ENCODE results near the gene PNRC1.

The PNRC1 gene

GRCh38 chr6:89044328-89045010, 36.1 kb upstream of the PNRC1 start:
- no peak overlapping the region for H3K27ac ChIP-seq (ENCODE audit: low read depth in 2 of 2, low read length in 2 of 2)

GRCh38 chr6:89045011-89045387, 35.6 kb upstream of the PNRC1 start:
- Histone ChIP-seq H3K4me1 (ENCODE audit: control insufficient read depth in 2 of 2, insufficient read depth in 2 of 2, low read length in 2 of 2) (no peaks in the 10 kb centered on the region), H3K27ac (ENCODE audit: low read depth in 2 of 2, low read length in 2 of 2) (no peak overlapping the region), H3K4me3 (ENCODE audit: low read length in 2 of 2) (no peak overlapping the region), H3K9me3 (ENCODE audit: control insufficient read depth in 2 of 2, low read length in 2 of 2) (no peaks in the 10 kb centered on the region), H3K27me3 (ENCODE audit: control insufficient read depth in 2 of 2, insufficient read depth in 2 of 2, low read length in 2 of 2) (no peaks in the 10 kb centered on the region), H3K9ac (ENCODE audit: low read depth in 1 of 2, low read length in 2 of 2) (no peak overlapping the region), H3K36me3 (ENCODE audit: control insufficient read depth in 2 of 2, insufficient read depth in 2 of 2, low read length in 2 of 2) (no peaks in the 10 kb centered on the region)

More at GRCh38 chr6:89044328-89045010, 36.1 kb upstream of the PNRC1 start:
- Histone ChIP-seq H3K36me3 (ENCODE audit: control insufficient read depth in 2 of 2, insufficient read depth in 2 of 2, low read length in 2 of 2) (no peaks in the 10 kb centered on the region), H3K27me3 (ENCODE audit: control insufficient read depth in 2 of 2, insufficient read depth in 2 of 2, low read length in 2 of 2) (no peaks in the 10 kb centered on the region), H3K4me3 (ENCODE audit: low read length in 2 of 2) (no peak overlapping the region), H3K4me1 (ENCODE audit: control insufficient read depth in 2 of 2, insufficient read depth in 2 of 2, low read length in 2 of 2) (no peaks in the 10 kb centered on the region), H3K9me3 (ENCODE audit: control insufficient read depth in 2 of 2, low read length in 2 of 2) (no peaks in the 10 kb centered on the region), H3K9ac (ENCODE audit: low read depth in 1 of 2, low read length in 2 of 2) (no peak overlapping the region)

GRCh38 chr6:89045576-89045975, 35.0 kb upstream of the PNRC1 start:
- H3K9ac ChIP-seq (ENCODE audit: low read depth in 1 of 2, low read length in 2 of 2): no peak overlapping the region
- H3K27me3 ChIP-seq (ENCODE audit: control insufficient read depth in 2 of 2, insufficient read depth in 2 of 2, low read length in 2 of 2): no peaks in the 10 kb centered on the region
- no peak overlapping the region for H3K4me3 ChIP-seq (ENCODE audit: low read length in 2 of 2)
- H3K4me1 ChIP-seq (ENCODE audit: control insufficient read depth in 2 of 2, insufficient read depth in 2 of 2, low read length in 2 of 2): no peaks in the 10 kb centered on the region
- no peaks in the 10 kb centered on the region for H3K36me3 ChIP-seq (ENCODE audit: control insufficient read depth in 2 of 2, insufficient read depth in 2 of 2, low read length in 2 of 2)
- no peak overlapping the region for H3K27ac ChIP-seq (ENCODE audit: low read depth in 2 of 2, low read length in 2 of 2)
- no peaks in the 10 kb centered on the region for H3K9me3 ChIP-seq (ENCODE audit: control insufficient read depth in 2 of 2, low read length in 2 of 2)

- Histone ChIP-seq H3K9ac (ENCODE audit: low read depth in 1 of 2, low read length in 2 of 2) (no peak overlapping the region), H3K4me3 (ENCODE audit: low read length in 2 of 2) (no peak overlapping the region), H3K27ac (ENCODE audit: low read depth in 2 of 2, low read length in 2 of 2) (no peak overlapping the region), H3K36me3 (ENCODE audit: control insufficient read depth in 2 of 2, insufficient read depth in 2 of 2, low read length in 2 of 2) (no peaks in the 10 kb centered on the region), H3K27me3 (ENCODE audit: control insufficient read depth in 2 of 2, insufficient read depth in 2 of 2, low read length in 2 of 2) (no peaks in the 10 kb centered on the region), H3K4me1 (ENCODE audit: control insufficient read depth in 2 of 2, insufficient read depth in 2 of 2, low read length in 2 of 2) (no peaks in the 10 kb centered on the region), H3K9me3 (ENCODE audit: control insufficient read depth in 2 of 2, low read length in 2 of 2) (no peaks in the 10 kb centered on the region)
These were observed 33.1 kb upstream of the PNRC1 start for GRCh38 chr6:89047473-89047872.

- Histone ChIP-seq H3K27me3 (ENCODE audit: control insufficient read depth in 2 of 2, insufficient read depth in 2 of 2, low read length in 2 of 2) (no peaks in the 10 kb centered on the region), H3K36me3 (ENCODE audit: control insufficient read depth in 2 of 2, insufficient read depth in 2 of 2, low read length in 2 of 2) (no peaks in the 10 kb centered on the region), H3K9me3 (ENCODE audit: control insufficient read depth in 2 of 2, low read length in 2 of 2) (no peaks in the 10 kb centered on the region), H3K27ac (ENCODE audit: low read depth in 2 of 2, low read length in 2 of 2) (no peak overlapping the region), H3K9ac (ENCODE audit: low read depth in 1 of 2, low read length in 2 of 2) (no peak overlapping the region), H3K4me1 (ENCODE audit: control insufficient read depth in 2 of 2, insufficient read depth in 2 of 2, low read length in 2 of 2) (no peaks in the 10 kb centered on the region), H3K4me3 (ENCODE audit: low read length in 2 of 2) (no peak overlapping the region)
These were observed 32.1 kb upstream of the PNRC1 start for GRCh38 chr6:89048288-89048923.

GRCh38 chr6:89048985-89049384, 31.6 kb upstream of the PNRC1 start:
- Histone ChIP-seq H3K4me1 (ENCODE audit: control insufficient read depth in 2 of 2, insufficient read depth in 2 of 2, low read length in 2 of 2) (no peaks in the 10 kb centered on the region), H3K27ac (ENCODE audit: low read depth in 2 of 2, low read length in 2 of 2) (no peak overlapping the region), H3K9ac (ENCODE audit: low read depth in 1 of 2, low read length in 2 of 2) (no peak overlapping the region), H3K36me3 (ENCODE audit: control insufficient read depth in 2 of 2, insufficient read depth in 2 of 2, low read length in 2 of 2) (no peaks in the 10 kb centered on the region), H3K27me3 (ENCODE audit: control insufficient read depth in 2 of 2, insufficient read depth in 2 of 2, low read length in 2 of 2) (no peaks in the 10 kb centered on the region), H3K9me3 (ENCODE audit: control insufficient read depth in 2 of 2, low read length in 2 of 2) (no peaks in the 10 kb centered on the region), H3K4me3 (ENCODE audit: low read length in 2 of 2) (no peak overlapping the region)

GRCh38 chr6:89050155-89050554, 30.4 kb upstream of the PNRC1 start:
- Histone ChIP-seq H3K9me3 (ENCODE audit: control insufficient read depth in 2 of 2, low read length in 2 of 2) (no peaks in the 10 kb centered on the region), H3K27ac (ENCODE audit: low read depth in 2 of 2, low read length in 2 of 2) (no peak overlapping the region), H3K9ac (ENCODE audit: low read depth in 1 of 2, low read length in 2 of 2) (no peak overlapping the region), H3K4me1 (ENCODE audit: control insufficient read depth in 2 of 2, insufficient read depth in 2 of 2, low read length in 2 of 2) (no peaks in the 10 kb centered on the region), H3K4me3 (ENCODE audit: low read length in 2 of 2) (no peak overlapping the region), H3K27me3 (ENCODE audit: control insufficient read depth in 2 of 2, insufficient read depth in 2 of 2, low read length in 2 of 2) (no peaks in the 10 kb centered on the region), H3K36me3 (ENCODE audit: control insufficient read depth in 2 of 2, insufficient read depth in 2 of 2, low read length in 2 of 2) (no peaks in the 10 kb centered on the region)

GRCh38 chr6:89050697-89051096, 29.9 kb upstream of the PNRC1 start:
- H3K27ac ChIP-seq (ENCODE audit: low read depth in 2 of 2, low read length in 2 of 2): no peak overlapping the region
- H3K4me3 ChIP-seq (ENCODE audit: low read length in 2 of 2): no peak overlapping the region
- no peak overlapping the region for H3K9ac ChIP-seq (ENCODE audit: low read depth in 1 of 2, low read length in 2 of 2)
- no peaks in the 10 kb centered on the region for H3K4me1 ChIP-seq (ENCODE audit: control insufficient read depth in 2 of 2, insufficient read depth in 2 of 2, low read length in 2 of 2)
- H3K27me3 ChIP-seq (ENCODE audit: control insufficient read depth in 2 of 2, insufficient read depth in 2 of 2, low read length in 2 of 2): no peaks in the 10 kb centered on the region
- no peaks in the 10 kb centered on the region for H3K9me3 ChIP-seq (ENCODE audit: control insufficient read depth in 2 of 2, low read length in 2 of 2)
- no peaks in the 10 kb centered on the region for H3K36me3 ChIP-seq (ENCODE audit: control insufficient read depth in 2 of 2, insufficient read depth in 2 of 2, low read length in 2 of 2)

- no peaks in the 10 kb centered on the region for H3K9me3 ChIP-seq (ENCODE audit: control insufficient read depth in 2 of 2, low read length in 2 of 2)
These were observed 28.9 kb upstream of the PNRC1 start for GRCh38 chr6:89051676-89052075.

GRCh38 chr6:89054208-89054607, 26.3 kb upstream of the PNRC1 start:
- H3K9ac ChIP-seq (ENCODE audit: low read depth in 1 of 2, low read length in 2 of 2): no peak overlapping the region
- no peak overlapping the region for H3K4me3 ChIP-seq (ENCODE audit: low read length in 2 of 2)
- no peaks in the 10 kb centered on the region for H3K36me3 ChIP-seq (ENCODE audit: control insufficient read depth in 2 of 2, insufficient read depth in 2 of 2, low read length in 2 of 2)
- H3K9me3 ChIP-seq (ENCODE audit: control insufficient read depth in 2 of 2, low read length in 2 of 2): no peaks in the 10 kb centered on the region
- no peaks in the 10 kb centered on the region for H3K27me3 ChIP-seq (ENCODE audit: control insufficient read depth in 2 of 2, insufficient read depth in 2 of 2, low read length in 2 of 2)
- no peaks in the 10 kb centered on the region for H3K4me1 ChIP-seq (ENCODE audit: control insufficient read depth in 2 of 2, insufficient read depth in 2 of 2, low read length in 2 of 2)
- no peak overlapping the region for H3K27ac ChIP-seq (ENCODE audit: low read depth in 2 of 2, low read length in 2 of 2)

More at GRCh38 chr6:89051676-89052075, 28.9 kb upstream of the PNRC1 start:
- Histone ChIP-seq H3K4me3 (ENCODE audit: low read length in 2 of 2) (no peak overlapping the region), H3K36me3 (ENCODE audit: control insufficient read depth in 2 of 2, insufficient read depth in 2 of 2, low read length in 2 of 2) (no peaks in the 10 kb centered on the region), H3K27me3 (ENCODE audit: control insufficient read depth in 2 of 2, insufficient read depth in 2 of 2, low read length in 2 of 2) (no peaks in the 10 kb centered on the region), H3K27ac (ENCODE audit: low read depth in 2 of 2, low read length in 2 of 2) (no peak overlapping the region), H3K4me1 (ENCODE audit: control insufficient read depth in 2 of 2, insufficient read depth in 2 of 2, low read length in 2 of 2) (no peaks in the 10 kb centered on the region), H3K9ac (ENCODE audit: low read depth in 1 of 2, low read length in 2 of 2) (no peak overlapping the region)

Measured in mucosa of rectum (tissue), 2 donors.